Central memory CD8-positive, alpha-beta T cell (primary cell): Measurements from ENCODE around the gene VPS45.
A peak's percentile ranks its signal among the peaks of the same experiment; 100 is the strongest.
"Not testable (repeated sequence)": the region's sequence is repeated elsewhere in the genome, so short reads cannot be mapped to it uniquely, and the experiment has no call there.

ENCODE experiments used
- ATAC-seq: fragments of 150-1000 bp; cut with Tn5 transposase; replicated peaks from 2 replicates; pipeline ENCODE4 v1.10.0; 2022; ENCODE audit warnings: mild to moderate bottlenecking, moderate FRiP score, moderate number of reproducible peaks; ENCODE audit not compliant: poor library complexity, severe bottlenecking; ENCODE audit errors: extremely low read depth
- DNase-seq, 2 donors: peaks; one replicate each; pipeline ENCODE4 v3.0.0; 2021; ENCODE audit warnings: low spot score in 2 of 2
- H3K27ac Mint-ChIP-seq: one replicate; pipeline ENCODE4 v1.8.0; 2022; ENCODE audit warnings: low read depth, mild to moderate bottlenecking, moderate library complexity, mixed read lengths
- H3K27me3 Mint-ChIP-seq: one replicate; pipeline ENCODE4 v1.8.0; 2022; ENCODE audit warnings: mixed read lengths
- H3K36me3 Mint-ChIP-seq: one replicate; pipeline ENCODE4 v1.8.0; 2022; ENCODE audit warnings: mild to moderate bottlenecking, moderate library complexity, mixed read lengths; ENCODE audit not compliant: insufficient read depth
- H3K4me1 Mint-ChIP-seq: one replicate; pipeline ENCODE4 v1.8.0; 2022; ENCODE audit warnings: mixed read lengths
- H3K4me3 Mint-ChIP-seq: one replicate; pipeline ENCODE4 v1.8.0; 2022; ENCODE audit warnings: mild to moderate bottlenecking, moderate library complexity, mixed read lengths
- H3K9me3 Mint-ChIP-seq: one replicate; pipeline ENCODE4 v1.8.0; 2022; ENCODE audit warnings: mixed read lengths

Gene VPS45

DNA sequence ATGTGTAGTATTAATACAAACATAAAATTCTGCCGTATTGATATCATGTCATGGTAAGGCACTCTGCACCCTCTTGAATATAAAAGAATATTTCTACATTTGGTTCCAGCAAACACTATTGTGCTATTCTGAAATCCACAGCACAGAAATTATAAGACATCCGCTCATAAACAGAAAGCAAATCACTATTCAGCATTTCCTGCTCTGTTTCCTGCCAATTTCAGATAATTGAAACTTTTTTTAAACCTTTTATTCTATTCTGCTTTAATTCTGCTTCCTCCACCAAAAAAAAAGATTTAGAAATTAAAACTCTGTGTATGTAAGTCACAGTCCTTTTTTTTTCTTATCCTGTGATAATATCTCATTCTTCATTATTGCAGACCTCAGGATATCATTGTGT, 42.5 kb downstream of the VPS45 start:
- ATAC-seq (peak; percentile 58), DNase-seq (no peak)
- Mint-ChIP-seq H3K27me3 (no peaks in the 10 kb centered on the region), H3K4me3 (peak overlapping the region; percentile 69), H3K36me3 (peaks cover 7% of the 10 kb centered on the region), H3K9me3 (peaks cover 4% of the 10 kb centered on the region), H3K4me1 (peaks cover 64% of the 10 kb centered on the region), H3K27ac (peak overlapping the region; percentile 88)

DNA sequence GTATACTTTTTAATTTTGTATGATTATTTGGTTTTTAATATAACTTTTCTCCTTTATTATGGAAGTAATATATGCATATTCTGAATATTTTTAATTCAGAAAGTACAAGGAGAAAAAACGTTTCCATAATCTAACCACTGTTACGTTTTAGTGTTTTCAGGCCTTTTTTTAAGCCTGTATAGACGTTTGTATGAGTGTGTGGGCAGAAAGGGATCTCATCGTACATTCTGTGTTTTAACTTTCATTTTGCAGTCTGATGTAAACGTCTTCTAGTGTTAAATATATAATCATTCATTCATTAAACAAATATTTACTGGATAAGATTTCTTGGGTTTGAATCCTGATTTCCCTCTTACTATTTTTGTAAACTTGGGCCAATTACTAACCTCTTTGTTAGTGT, 44.1 kb downstream of the VPS45 start:
- DNase-seq (no peak), ATAC-seq (no peak)
- peaks cover 49% of the 10 kb centered on the region for H3K4me1 Mint-ChIP-seq
- peak overlapping the region; percentile 69 for H3K4me3 Mint-ChIP-seq
- H3K9me3 Mint-ChIP-seq: peaks cover 7% of the 10 kb centered on the region
- H3K36me3 Mint-ChIP-seq: peaks cover 9% of the 10 kb centered on the region
- peak overlapping the region; percentile 88 for H3K27ac Mint-ChIP-seq
- no peaks in the 10 kb centered on the region for H3K27me3 Mint-ChIP-seq

DNA sequence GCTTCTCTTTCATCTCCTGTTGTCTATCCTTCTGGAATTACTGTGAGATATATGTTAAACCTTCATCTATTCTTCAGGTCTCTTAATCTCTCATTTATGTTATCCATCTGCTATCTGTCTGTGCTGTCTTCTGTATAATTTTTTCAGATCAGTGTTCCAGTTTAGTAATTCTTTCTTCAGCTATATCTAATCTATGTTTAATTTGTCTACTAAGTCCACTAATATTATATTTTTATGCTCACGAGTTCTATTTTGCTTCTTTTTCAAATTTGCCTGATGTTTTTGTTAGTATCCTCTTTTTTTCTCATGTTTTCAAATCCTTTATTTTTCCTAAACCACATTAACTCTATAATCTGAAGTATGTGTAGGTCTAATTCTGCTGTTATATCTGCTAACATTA, 47.5 kb downstream of the VPS45 start:
- no peak for DNase-seq
- Mint-ChIP-seq H3K4me1 (peaks cover 19% of the 10 kb centered on the region), H3K36me3 (peaks cover 11% of the 10 kb centered on the region), H3K4me3 (no peak overlapping the region), H3K27ac (no peak overlapping the region), H3K9me3 (peaks cover 7% of the 10 kb centered on the region), H3K27me3 (no peaks in the 10 kb centered on the region)
- no peak for ATAC-seq

DNA sequence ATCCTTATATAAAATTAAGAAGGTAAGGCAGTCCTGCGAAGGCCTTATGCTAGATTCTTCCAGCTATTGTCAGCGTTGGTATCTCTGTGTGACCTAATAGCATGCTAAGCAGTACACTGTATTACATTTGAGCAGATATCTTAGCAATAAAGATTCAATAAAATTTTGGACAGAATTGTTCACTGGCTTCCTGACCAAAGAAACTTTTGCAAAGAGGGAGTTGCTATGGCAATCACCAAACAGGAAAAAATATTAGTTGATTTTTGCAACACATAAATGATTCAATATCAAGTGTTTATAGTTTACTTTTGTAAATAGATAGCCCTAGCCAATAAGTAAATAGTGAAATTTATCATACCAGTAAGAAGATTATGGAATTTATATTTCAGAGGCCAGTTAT, 51.1 kb downstream of the VPS45 start:
- ATAC-seq: no peak
- Mint-ChIP-seq H3K4me3 (no peak overlapping the region), H3K27ac (no peak overlapping the region), H3K4me1 (no peaks in the 10 kb centered on the region), H3K27me3 (no peaks in the 10 kb centered on the region), H3K9me3 (peaks cover 7% of the 10 kb centered on the region), H3K36me3 (peaks cover 11% of the 10 kb centered on the region)
- DNase-seq: no peak

GRCh38 chr1:150121236-150121862, 53.8 kb downstream of the VPS45 start:
- no peaks in the 10 kb centered on the region for H3K9me3 Mint-ChIP-seq
- no peak overlapping the region for H3K4me3 Mint-ChIP-seq
- ATAC-seq (no peak), DNase-seq (no peak)
- no peaks in the 10 kb centered on the region for H3K27me3 Mint-ChIP-seq
- H3K27ac Mint-ChIP-seq: no peak overlapping the region
- H3K36me3 Mint-ChIP-seq: peaks cover 5% of the 10 kb centered on the region
- H3K4me1 Mint-ChIP-seq: no peaks in the 10 kb centered on the region

DNA sequence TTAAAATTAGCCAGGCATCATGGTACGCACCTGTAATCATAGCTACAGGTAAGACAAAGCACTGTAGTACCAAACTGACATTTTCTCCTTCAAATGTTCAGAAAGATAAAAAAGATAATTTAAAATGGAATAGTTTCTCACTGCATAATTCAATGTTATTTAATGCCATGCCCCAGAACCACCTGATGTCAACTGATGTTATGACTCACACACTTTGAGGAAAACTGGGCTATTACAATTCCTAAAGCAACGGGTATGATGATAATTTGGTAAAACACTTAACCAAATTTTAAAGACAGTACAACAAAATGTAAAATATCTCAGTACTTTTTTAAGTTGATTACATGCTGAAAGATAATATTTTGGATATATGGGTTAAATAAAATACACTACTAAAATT, 59.2 kb downstream of the VPS45 start:
- no peaks in the 10 kb centered on the region for H3K4me1 Mint-ChIP-seq
- no peak overlapping the region for H3K27ac Mint-ChIP-seq
- peaks cover 5% of the 10 kb centered on the region for H3K36me3 Mint-ChIP-seq
- ATAC-seq: no peak
- no peak overlapping the region for H3K4me3 Mint-ChIP-seq
- DNase-seq: no peak
- no peaks in the 10 kb centered on the region for H3K27me3 Mint-ChIP-seq
- H3K9me3 Mint-ChIP-seq: no peaks in the 10 kb centered on the region

- ATAC-seq (no peak), DNase-seq (no peak)
- no peaks in the 10 kb centered on the region for H3K9me3 Mint-ChIP-seq
- no peak overlapping the region for H3K27ac Mint-ChIP-seq
- peaks cover under 1% of the 10 kb centered on the region for H3K4me1 Mint-ChIP-seq
- H3K4me3 Mint-ChIP-seq: no peak overlapping the region
- H3K36me3 Mint-ChIP-seq: peaks cover 3% of the 10 kb centered on the region
- no peaks in the 10 kb centered on the region for H3K27me3 Mint-ChIP-seq
Measured at GRCh38 chr1:150127464-150127863, 59.9 kb downstream of the VPS45 start.

GRCh38 chr1:150127868-150128267, 60.3 kb downstream of the VPS45 start:
- H3K27me3 Mint-ChIP-seq: no peaks in the 10 kb centered on the region
- no peak overlapping the region for H3K4me3 Mint-ChIP-seq
- H3K9me3 Mint-ChIP-seq: no peaks in the 10 kb centered on the region
- ATAC-seq (no peak), DNase-seq (no peak)
- peaks cover 2% of the 10 kb centered on the region for H3K36me3 Mint-ChIP-seq
- H3K4me1 Mint-ChIP-seq: peaks cover 4% of the 10 kb centered on the region
- no peak overlapping the region for H3K27ac Mint-ChIP-seq

DNA sequence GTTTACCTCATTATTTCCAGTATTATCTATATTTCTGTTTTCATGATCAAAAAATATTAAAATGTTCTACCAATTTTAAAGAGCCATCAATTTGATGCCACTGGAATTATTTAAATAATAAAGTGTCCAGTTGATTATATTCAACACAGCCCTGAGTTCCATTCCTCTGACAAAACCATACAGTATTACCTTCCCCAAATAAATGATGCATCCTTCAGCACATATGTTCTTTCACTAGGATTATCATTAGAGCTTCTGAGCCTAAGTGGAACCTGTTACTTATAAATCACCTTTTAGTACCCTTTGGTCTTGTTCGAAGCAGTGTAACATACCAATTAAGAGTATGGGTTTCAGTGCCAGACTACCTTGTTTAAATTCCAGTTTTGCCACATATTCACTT, 64.8 kb downstream of the VPS45 start:
- no peak overlapping the region for H3K4me3 Mint-ChIP-seq
- DNase-seq: no peak
- H3K36me3 Mint-ChIP-seq: peaks cover 1% of the 10 kb centered on the region
- H3K27me3 Mint-ChIP-seq: no peaks in the 10 kb centered on the region
- peaks cover 5% of the 10 kb centered on the region for H3K4me1 Mint-ChIP-seq
- no peak overlapping the region for H3K27ac Mint-ChIP-seq
- no peaks in the 10 kb centered on the region for H3K9me3 Mint-ChIP-seq
- ATAC-seq: no peak

DNA sequence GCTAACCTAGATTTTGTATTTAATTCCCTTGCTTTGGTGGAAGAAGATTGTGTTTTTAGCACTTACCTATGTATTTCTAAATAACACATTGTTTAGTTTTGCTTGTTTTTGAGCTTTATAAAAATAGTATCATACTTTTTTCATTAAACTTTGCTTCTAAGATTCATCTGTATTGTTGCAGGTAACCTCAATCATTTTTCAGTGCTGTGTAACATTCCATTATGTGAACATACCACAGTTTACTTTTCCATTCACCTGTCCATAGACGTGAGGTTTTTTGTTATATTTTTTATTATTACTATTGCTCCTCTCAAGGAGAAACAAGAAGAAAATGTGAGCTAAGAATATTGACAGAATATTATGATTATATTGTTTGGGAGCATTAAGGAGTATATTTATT, 67.0 kb downstream of the VPS45 start:
- Mint-ChIP-seq H3K36me3 (peaks cover 1% of the 10 kb centered on the region), H3K27ac (no peak overlapping the region), H3K4me3 (no peak overlapping the region), H3K9me3 (no peaks in the 10 kb centered on the region), H3K4me1 (peaks cover 5% of the 10 kb centered on the region), H3K27me3 (no peaks in the 10 kb centered on the region)
- ATAC-seq: no peak
- DNase-seq: no peak

DNA sequence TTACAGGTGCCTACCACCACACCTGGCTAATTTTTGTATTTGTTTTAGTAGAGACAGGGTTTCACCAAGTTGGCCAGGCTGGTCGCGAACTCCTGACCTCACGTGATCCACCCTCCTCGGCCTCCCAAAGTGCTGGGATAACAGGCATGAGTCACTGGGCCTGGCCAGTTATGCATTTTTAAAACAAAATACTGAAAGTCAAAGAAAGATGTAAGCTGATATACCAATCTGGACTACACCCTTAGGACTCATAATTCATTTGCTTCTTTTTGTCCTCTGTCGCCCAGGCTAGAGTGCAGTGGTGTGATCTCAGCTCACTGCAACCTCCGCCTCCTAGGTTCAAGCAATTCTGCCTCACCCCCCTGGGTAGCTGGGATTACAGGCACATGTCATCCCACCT, 67.8 kb downstream of the VPS45 start:
- H3K27ac Mint-ChIP-seq, H3K4me1 Mint-ChIP-seq, ATAC-seq, DNase-seq, H3K27me3 Mint-ChIP-seq, H3K9me3 Mint-ChIP-seq, H3K36me3 Mint-ChIP-seq, H3K4me3 Mint-ChIP-seq: not testable (repeated sequence)

- no peaks in the 10 kb centered on the region for H3K36me3 Mint-ChIP-seq
Measured at GRCh38 chr1:150138044-150138443, 70.5 kb downstream of the VPS45 start.

GRCh38 chr1:150141452-150141851, 73.9 kb downstream of the VPS45 start:
- no peak for ATAC-seq
- Mint-ChIP-seq H3K27ac (no peak overlapping the region), H3K4me3 (no peak overlapping the region), H3K4me1 (no peaks in the 10 kb centered on the region), H3K9me3 (no peaks in the 10 kb centered on the region), H3K36me3 (no peaks in the 10 kb centered on the region), H3K27me3 (no peaks in the 10 kb centered on the region)
- DNase-seq: no peak

More at GRCh38 chr1:150138044-150138443, 70.5 kb downstream of the VPS45 start:
- Mint-ChIP-seq H3K27ac (no peak overlapping the region), H3K9me3 (no peaks in the 10 kb centered on the region), H3K4me1 (no peaks in the 10 kb centered on the region), H3K27me3 (no peaks in the 10 kb centered on the region), H3K4me3 (no peak overlapping the region)
- ATAC-seq (no peak), DNase-seq (no peak)

DNA sequence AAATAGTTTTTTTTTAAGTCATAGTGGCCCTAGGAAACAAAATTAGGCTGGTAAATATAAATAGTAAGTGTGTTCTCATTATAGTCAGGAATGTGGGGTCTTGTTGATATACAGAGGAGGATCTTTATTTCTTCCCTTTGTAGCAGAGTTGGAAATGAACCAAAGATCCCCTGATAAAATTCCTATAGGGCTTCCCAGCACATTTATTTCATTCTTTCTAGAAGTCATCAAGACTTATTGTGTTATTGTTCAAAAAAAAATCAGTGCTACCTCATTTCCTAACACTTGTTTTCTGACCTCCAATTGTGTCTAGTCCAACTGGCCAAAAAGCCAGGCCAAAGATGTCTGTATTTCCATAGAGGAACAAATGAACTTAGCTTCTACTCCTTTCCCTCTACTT, 74.5 kb downstream of the VPS45 start:
- H3K9me3 Mint-ChIP-seq: no peaks in the 10 kb centered on the region
- H3K4me1 Mint-ChIP-seq: no peaks in the 10 kb centered on the region
- no peak for DNase-seq
- no peak for ATAC-seq
- no peak overlapping the region for H3K27ac Mint-ChIP-seq
- no peaks in the 10 kb centered on the region for H3K36me3 Mint-ChIP-seq
- no peak overlapping the region for H3K4me3 Mint-ChIP-seq
- H3K27me3 Mint-ChIP-seq: no peaks in the 10 kb centered on the region
